Measurements from ENCODE around the gene ABCB10.
"Not testable (repeated sequence)": the region's sequence is repeated elsewhere in the genome, so short reads cannot be mapped to it uniquely, and the experiment has no call there.

Gene ABCB10

DNA sequence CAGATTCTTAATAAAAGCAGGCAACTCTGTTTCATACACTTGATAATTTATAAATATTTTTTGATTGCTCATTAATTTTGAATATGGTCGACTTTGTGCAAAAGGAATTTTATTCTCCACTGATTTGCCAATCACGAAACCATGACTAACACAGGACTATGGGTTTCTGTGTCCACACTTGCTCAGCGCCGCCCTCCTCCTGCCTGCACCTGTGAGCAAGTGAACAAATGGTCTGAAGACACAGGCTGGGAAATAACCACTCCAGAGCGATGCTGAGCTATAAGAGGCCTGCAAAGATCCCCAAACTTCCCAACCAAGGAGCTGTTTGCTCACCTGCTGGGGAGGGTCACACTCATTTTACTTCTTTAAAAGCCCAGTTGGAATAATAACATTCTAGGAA, 19.6 kb downstream of the ABCB10 start:
- no peak for TF ChIP-seq SPI1 (IDR thresholded peaks at IDR 0.05; ENCODE audit: low read depth, low read length)
- TF ChIP-seq TAF1 (IDR thresholded peaks at IDR 0.05; ENCODE audit: low read depth, low read length): no peak
- no peak for TF ChIP-seq PAX5 (IDR thresholded peaks at IDR 0.05; ENCODE audit: insufficient read depth, low read length, severe bottlenecking)
- no peak for FAIRE-seq
- DNase-seq (ENCODE audit: insufficient read length, low spot score): no peak

DNA sequence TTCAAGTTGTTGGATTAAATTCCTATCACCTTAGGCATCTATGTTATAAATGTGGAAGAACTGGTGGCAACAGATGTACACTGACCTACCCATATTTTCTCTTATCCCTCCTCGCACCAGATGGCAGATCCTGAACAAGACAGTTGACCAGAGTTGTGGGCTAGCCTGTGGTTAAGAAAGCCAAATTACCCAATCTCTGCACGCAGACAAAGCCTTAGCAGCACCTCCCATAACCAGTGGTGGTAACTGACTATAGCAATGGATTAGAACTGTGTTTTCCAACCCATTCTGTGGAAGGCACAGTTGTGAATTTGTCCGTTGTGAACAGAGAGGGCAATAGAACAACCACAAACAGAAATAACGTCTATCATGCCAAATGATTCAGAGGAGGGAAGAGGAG, 20.6 kb downstream of the ABCB10 start:
- no peak for TF ChIP-seq TAF1 (IDR thresholded peaks at IDR 0.05; ENCODE audit: low read depth, low read length)
- no peak for TF ChIP-seq SPI1 (IDR thresholded peaks at IDR 0.05; ENCODE audit: low read depth, low read length)
- TF ChIP-seq POU2F2 (IDR thresholded peaks at IDR 0.05; ENCODE audit: low read depth, low read length): no peak
- no peak for TF ChIP-seq POLR2A (IDR thresholded peaks at IDR 0.05; ENCODE audit: low read depth, low read length)
- no peak for TF ChIP-seq POLR2AphosphoS5 (IDR thresholded peaks at IDR 0.05; ENCODE audit: low read depth, low read length)
- TF ChIP-seq PAX5 (IDR thresholded peaks at IDR 0.05; ENCODE audit: insufficient read depth, low read length, severe bottlenecking): no peak
- DNase-seq (ENCODE audit: insufficient read length, low spot score): no peak
- peak; percentile 76 for FAIRE-seq

DNA sequence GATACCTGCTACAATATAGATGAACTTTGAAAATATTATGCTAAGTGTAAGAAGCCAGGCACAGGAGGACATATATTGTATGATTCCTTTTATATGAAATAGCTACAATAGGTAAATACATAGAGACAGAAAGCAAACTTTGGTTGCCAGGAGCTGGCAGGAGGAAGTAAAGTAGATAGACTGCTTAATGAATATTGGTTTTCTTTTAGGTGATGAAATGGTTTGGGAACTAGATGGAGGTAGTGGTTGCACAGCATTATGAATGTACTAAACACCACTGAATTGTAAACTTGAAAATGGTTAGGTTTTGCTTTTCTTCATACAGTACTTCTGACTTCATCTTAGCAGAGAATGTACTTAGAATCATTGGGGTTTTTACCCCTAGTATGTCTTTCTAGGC, 21.5 kb downstream of the ABCB10 start:
- TF ChIP-seq POU2F2 (IDR thresholded peaks at IDR 0.05; ENCODE audit: low read depth, low read length): no peak
- TF ChIP-seq POLR2A (IDR thresholded peaks at IDR 0.05; ENCODE audit: low read depth, low read length): no peak
- TF ChIP-seq PAX5 (IDR thresholded peaks at IDR 0.05; ENCODE audit: insufficient read depth, low read length, severe bottlenecking): no peak
- no peak for TF ChIP-seq SPI1 (IDR thresholded peaks at IDR 0.05; ENCODE audit: low read depth, low read length)
- no peak for DNase-seq (ENCODE audit: insufficient read length, low spot score)
- no peak for FAIRE-seq

GRCh38 chr1:229535230-229535629, 23.3 kb downstream of the ABCB10 start:
- TF ChIP-seq TAF1 (IDR thresholded peaks at IDR 0.05; ENCODE audit: low read depth, low read length) (no peak), POLR2AphosphoS5 (IDR thresholded peaks at IDR 0.05; ENCODE audit: low read depth, low read length) (no peak), POLR2A (IDR thresholded peaks at IDR 0.05; ENCODE audit: low read depth, low read length) (no peak), POU2F2 (IDR thresholded peaks at IDR 0.05; ENCODE audit: low read depth, low read length) (no peak), PAX5 (IDR thresholded peaks at IDR 0.05; ENCODE audit: insufficient read depth, low read length, severe bottlenecking) (no peak), SPI1 (IDR thresholded peaks at IDR 0.05; ENCODE audit: low read depth, low read length) (no peak)
- FAIRE-seq (no peak), DNase-seq (ENCODE audit: insufficient read length, low spot score) (no peak)

DNA sequence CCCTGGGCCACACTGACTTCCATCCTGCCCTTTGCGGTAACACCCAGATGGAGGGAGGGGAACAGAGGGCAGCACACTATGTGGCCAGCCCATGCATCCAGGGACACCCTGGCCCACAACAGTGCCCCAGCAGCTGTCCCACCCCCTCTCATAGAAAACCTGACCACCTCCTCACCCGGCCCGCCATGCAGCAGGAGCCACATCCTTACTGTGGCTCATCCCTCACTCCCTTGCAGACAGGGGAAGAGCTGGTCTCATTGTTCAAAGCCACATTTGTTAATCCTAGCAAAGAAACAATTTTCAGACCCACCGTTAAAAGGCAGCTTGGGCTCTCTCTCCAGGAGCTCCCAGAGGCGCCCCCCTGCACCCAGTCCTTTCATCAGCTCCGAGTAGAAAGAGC, 27.2 kb downstream of the ABCB10 start:
- DNase-seq (ENCODE audit: insufficient read length, low spot score): no peak
- no peak for FAIRE-seq
- TF ChIP-seq PAX5 (IDR thresholded peaks at IDR 0.05; ENCODE audit: insufficient read depth, low read length, severe bottlenecking) (no peak), TAF1 (IDR thresholded peaks at IDR 0.05; ENCODE audit: low read depth, low read length) (no peak), SPI1 (IDR thresholded peaks at IDR 0.05; ENCODE audit: low read depth, low read length) (no peak), POLR2AphosphoS5 (IDR thresholded peaks at IDR 0.05; ENCODE audit: low read depth, low read length) (no peak), POLR2A (IDR thresholded peaks at IDR 0.05; ENCODE audit: low read depth, low read length) (no peak), POU2F2 (IDR thresholded peaks at IDR 0.05; ENCODE audit: low read depth, low read length) (no peak)

DNA sequence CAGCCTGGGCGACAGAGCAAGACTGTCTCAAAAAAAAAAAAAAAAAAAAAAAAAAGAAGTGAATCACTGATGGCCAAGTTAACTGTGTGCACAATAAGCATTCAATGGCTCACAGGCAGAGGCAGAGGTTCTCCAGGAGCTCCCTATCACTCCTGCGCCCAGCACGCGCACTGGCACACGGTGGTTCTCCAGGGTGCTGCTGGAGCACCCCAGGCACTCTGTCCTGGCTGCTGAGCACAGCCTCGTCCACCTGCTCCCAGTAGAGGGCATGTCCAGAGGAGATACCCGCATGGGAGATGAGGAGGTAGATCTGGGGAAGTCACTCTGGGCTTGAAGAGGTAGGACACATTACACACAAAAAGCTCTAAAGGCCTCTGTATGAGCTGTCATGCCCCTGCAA, 28.9 kb downstream of the ABCB10 start:
- FAIRE-seq (no peak), DNase-seq (ENCODE audit: insufficient read length, low spot score) (no peak)
- TF ChIP-seq TAF1 (IDR thresholded peaks at IDR 0.05; ENCODE audit: low read depth, low read length) (no peak), POLR2A (IDR thresholded peaks at IDR 0.05; ENCODE audit: low read depth, low read length) (no peak), SPI1 (IDR thresholded peaks at IDR 0.05; ENCODE audit: low read depth, low read length) (no peak), PAX5 (IDR thresholded peaks at IDR 0.05; ENCODE audit: insufficient read depth, low read length, severe bottlenecking) (no peak), POU2F2 (IDR thresholded peaks at IDR 0.05; ENCODE audit: low read depth, low read length) (no peak), POLR2AphosphoS5 (IDR thresholded peaks at IDR 0.05; ENCODE audit: low read depth, low read length) (no peak)

DNA sequence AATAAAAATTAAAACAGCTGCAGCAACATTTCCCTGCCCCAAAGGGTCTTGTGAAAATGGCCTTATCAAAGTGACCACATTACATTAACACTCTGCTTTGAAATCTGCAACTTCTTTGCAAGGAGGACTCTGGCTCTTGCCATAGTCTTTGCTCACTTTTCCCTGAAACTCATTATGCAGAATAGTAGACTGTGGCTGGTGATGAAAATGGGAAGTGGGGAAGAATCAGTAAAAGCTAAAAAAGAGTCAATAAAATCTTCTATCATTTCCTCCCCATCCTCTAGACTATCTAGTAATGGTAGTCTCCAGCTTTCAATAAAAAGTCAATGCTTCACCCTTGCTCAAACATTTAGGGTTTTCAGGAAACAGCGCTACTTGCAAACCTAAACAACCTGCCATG, 31.8 kb downstream of the ABCB10 start:
- TF ChIP-seq TAF1 (IDR thresholded peaks at IDR 0.05; ENCODE audit: low read depth, low read length) (no peak), SPI1 (IDR thresholded peaks at IDR 0.05; ENCODE audit: low read depth, low read length) (0 out of 2 replicates have a peak, but pooled peaks have one; percentile 9), PAX5 (IDR thresholded peaks at IDR 0.05; ENCODE audit: insufficient read depth, low read length, severe bottlenecking) (no peak)
- DNase-seq (ENCODE audit: insufficient read length, low spot score): no peak
- no peak for FAIRE-seq

GRCh38 chr1:229523052-229523451, 35.5 kb downstream of the ABCB10 start:
- FAIRE-seq: no peak
- TF ChIP-seq PAX5 (IDR thresholded peaks at IDR 0.05; ENCODE audit: insufficient read depth, low read length, severe bottlenecking): no peak
- TF ChIP-seq POLR2A (IDR thresholded peaks at IDR 0.05; ENCODE audit: low read depth, low read length): no peak
- no peak for TF ChIP-seq POU2F2 (IDR thresholded peaks at IDR 0.05; ENCODE audit: low read depth, low read length)
- TF ChIP-seq POLR2AphosphoS5 (IDR thresholded peaks at IDR 0.05; ENCODE audit: low read depth, low read length): no peak
- no peak for TF ChIP-seq SPI1 (IDR thresholded peaks at IDR 0.05; ENCODE audit: low read depth, low read length)
- no peak for TF ChIP-seq TAF1 (IDR thresholded peaks at IDR 0.05; ENCODE audit: low read depth, low read length)
- DNase-seq (ENCODE audit: insufficient read length, low spot score): no peak

DNA sequence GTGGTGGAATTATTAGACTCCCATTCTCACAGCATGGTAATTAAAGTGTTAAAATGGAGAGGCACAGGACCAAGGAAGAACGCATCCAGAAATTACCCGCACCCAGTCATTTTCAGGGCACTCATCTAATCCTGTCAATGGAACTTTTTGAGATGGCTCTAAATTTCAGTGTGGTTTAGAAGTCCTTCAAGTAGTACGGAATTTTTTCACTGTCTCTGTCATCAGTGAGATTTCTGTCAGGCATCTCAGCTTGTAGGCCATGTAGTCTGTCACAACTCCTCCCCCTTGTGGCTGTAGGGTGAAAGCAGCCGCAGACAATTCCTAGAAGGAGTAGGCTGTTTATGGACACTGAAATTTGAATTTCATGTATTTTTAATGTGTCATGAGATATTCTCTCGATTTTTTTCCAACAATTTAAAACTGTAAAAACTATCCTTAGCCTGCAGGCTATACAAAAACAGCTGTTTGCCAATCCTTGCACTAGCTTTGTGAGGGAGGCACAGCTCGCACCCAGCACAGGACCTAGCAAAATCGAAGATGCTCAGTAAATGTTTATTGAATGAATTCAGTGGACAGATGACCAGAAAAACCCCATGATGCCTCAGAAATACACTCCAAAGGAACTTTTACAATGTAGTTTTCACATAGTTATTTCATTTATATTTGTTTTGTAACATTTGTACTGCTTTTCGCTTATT, 43.8 kb downstream of the ABCB10 start:
- FAIRE-seq: peak; percentile 94
- no peak for TF ChIP-seq SPI1 (IDR thresholded peaks at IDR 0.05; ENCODE audit: low read depth, low read length)
- TF ChIP-seq POLR2AphosphoS5 (IDR thresholded peaks at IDR 0.05; ENCODE audit: low read depth, low read length): no peak
- no peak for TF ChIP-seq POU2F2 (IDR thresholded peaks at IDR 0.05; ENCODE audit: low read depth, low read length)
- TF ChIP-seq POLR2A (IDR thresholded peaks at IDR 0.05; ENCODE audit: low read depth, low read length): no peak
- TF ChIP-seq PAX5 (IDR thresholded peaks at IDR 0.05; ENCODE audit: insufficient read depth, low read length, severe bottlenecking): no peak
- TF ChIP-seq TAF1 (IDR thresholded peaks at IDR 0.05; ENCODE audit: low read depth, low read length): no peak
- DNase-seq (ENCODE audit: insufficient read length, low spot score): peak; percentile 24

GRCh38 chr1:229511625-229512024, 46.9 kb downstream of the ABCB10 start:
- DNase-seq (ENCODE audit: insufficient read length, low spot score); FAIRE-seq: not testable (repeated sequence)

GRCh38 chr1:229511201-229511600, 47.3 kb downstream of the ABCB10 start:
- not testable (repeated sequence) for FAIRE-seq; DNase-seq (ENCODE audit: insufficient read length, low spot score)

All from GM12891 (cell line).